Fibroblast of skin of left quadriceps (primary cell): ENCODE results near the gene GADD45GIP1.
A peak's percentile ranks its signal among the peaks of the same experiment; 100 is the strongest.
"Not testable (repeated sequence)": the region's sequence is repeated elsewhere in the genome, so short reads cannot be mapped to it uniquely, and the experiment has no call there.

ENCODE experiments used
- DNase-seq, 2 experiments: peaks; one replicate each; pipeline ENCODE4 v3.0.0-alpha.2; 2013; ENCODE audit warnings: low read depth in 2 of 2

Gene GADD45GIP1

DNA sequence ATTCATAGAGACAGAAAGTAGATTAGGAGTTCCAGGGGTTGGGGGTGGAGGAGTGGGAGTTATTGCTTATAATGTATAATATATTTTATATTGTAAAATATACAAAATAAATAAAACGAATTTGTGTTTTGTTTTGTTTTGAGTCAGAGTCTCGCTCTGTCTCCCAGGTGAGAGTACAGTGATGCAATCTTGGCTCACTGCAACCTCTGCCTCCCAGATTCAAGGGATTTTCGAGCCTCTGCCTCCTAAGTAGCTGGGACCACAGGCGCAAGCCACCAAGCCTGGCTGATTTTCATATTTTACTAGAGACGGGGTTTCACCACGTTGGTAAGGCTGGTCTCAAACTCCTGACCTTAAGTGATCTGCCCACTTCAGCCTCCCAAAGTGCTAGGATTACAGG is 2.5 kb upstream of the GADD45GIP1 start:
- no peak for DNase-seq

DNA sequence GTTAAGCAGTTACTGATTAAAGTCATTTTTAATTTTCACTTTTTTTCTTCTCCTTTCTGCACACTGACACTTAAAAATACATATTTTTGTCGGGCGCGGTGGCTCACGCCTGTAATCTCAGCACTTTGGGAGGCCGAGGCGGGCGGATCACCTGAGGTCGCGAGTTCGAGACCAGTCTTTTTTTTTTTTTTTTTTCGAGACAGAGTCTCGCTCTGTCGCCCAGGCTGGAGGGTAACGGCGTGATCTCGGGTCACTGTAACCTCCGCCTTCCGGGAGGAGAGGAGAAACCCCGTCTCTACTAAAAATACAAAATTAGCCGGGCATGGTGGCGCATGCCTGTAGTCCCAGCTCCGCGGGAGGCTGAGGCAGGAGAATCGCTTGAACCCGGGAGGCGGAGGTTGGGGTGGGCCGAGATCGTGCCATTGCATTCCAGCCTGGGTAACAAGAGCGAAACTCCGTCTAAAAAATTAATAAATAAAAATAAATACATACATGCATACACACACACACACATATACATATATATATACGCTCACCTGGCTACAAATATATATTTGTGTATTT is 448 bp upstream of the GADD45GIP1 start:
- DNase-seq: not testable (repeated sequence)

DNA sequence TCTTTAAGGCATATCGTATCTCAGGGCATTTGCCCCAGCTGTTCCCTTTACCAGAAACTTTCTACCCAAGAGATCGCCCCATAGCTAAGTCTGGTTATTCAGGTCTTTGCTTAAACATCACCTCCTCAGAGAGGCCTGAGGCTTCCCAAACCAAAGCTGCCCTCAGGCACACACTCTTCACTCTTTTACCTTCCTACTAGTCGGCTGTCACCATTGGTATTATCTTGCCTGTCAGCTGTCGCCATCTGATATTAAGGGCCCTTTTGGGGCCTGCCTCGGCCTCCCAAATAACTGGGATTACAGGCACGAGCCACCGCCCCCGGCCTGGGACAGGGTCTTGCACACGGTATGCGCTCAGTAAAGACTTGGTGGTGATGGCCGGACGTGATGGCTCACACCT is 1.0 kb downstream of the GADD45GIP1 start:
- no peak for DNase-seq

DNA sequence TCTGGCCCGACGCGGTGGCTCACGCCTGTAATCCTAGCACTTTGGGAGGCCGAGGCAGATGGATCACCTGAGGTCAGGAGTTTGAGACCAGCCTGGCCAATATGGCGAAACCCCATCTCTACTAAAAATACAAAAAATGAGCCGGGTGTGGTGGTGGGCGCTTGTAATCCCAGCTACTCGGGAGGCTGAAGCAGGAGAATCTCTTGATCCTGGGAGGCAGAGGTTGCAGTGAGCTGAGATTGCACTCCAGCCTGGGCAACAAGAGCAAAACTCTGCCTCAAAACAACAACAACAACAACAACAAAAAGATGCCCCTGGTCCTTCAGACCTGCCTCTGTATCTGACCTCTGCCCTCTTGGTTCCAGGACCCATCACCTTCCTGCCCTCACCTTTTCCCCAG is 1.4 kb downstream of the GADD45GIP1 start:
- DNase-seq: not testable (repeated sequence)

DNA sequence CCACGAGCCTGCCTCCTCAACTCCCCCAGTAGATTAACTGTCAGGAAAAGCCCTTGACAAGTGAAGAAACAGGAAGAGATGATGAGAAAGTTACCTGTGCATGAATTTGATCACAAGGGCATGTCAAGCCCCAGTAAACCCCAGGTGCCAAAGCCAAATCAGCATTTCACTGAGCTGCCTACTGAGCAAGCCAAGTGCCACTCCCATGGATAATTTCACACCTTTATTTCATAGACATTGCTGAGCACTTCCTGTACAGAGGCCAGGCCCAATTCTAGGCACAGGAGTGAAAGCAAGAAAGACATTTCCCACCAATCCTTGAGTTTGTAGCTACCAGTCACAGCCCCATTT is 2.4 kb downstream of the GADD45GIP1 start:
- DNase-seq: no peak

DNA sequence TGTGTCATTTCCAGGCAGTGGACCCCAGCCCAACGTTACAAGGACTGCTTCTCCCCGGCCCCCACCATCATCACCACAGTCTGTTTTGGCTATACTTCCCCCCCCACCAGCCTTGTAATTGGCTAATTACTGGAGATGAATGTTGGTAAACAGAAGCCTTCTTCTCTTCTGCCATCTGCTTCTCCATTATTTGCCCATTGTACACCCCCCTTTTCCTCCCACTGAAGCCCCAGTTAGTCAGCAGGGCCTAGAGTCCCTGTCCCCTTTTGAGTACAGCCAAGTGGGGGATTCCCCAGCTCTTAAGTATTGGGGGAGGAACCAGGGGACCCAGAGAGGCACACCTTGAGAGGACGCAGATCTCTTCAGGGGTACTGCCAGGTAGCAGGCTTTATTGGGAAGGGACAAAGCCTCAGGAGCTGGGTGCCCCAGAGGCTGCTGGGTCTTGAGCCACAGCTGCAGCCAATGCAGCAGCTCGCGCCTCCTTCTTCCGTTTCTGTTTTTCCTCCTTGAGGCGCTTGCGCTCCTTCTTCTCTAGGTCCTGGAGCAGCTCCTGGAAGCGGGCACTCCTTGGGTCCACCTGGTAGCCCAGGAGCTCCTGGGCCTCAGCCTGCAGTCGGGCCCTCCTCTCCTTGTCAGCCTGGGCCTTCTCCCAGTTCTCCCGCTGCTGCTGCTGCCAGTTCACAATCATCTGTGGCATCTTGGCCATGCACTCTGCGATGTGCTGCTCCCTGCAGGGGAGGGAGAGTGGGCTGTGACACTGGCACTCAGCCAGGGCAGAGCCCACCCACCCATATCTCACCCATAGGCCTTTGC is 3.0 kb downstream of the GADD45GIP1 start:
- DNase-seq: no peak

DNA sequence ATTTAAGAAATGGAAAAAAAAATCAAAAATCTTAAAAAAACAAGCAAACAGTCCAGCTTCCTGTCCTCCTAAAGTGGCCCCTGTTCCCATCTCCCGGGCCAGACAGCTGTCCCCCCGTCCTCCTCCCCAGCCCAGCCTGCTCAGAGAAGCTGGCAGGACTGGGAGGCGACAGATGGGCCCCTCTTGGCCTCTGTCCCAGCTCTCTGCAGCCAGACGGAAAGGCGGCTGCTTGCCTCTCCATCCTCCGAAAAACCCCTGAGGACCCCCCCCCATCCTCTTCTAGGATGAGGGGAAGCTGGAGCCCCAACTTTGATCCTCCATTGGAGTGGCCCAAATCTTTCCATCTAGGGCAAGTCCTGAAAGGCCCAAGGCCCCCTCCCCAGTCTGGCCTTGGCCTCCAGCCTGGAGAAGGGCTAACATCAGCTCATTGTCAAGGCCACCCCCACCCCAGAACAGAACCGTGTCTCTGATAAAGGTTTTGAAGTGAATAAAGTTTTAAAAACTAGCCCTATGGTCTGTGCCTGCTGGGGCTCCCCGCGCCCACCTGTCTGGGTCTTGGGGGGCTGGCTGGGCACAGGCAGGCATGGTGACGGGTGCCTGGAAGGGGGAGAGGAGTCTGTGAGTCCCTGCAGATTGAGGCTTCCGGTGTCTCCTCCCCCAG is 3.8 kb downstream of the GADD45GIP1 start:
- no peak for DNase-seq

DNA sequence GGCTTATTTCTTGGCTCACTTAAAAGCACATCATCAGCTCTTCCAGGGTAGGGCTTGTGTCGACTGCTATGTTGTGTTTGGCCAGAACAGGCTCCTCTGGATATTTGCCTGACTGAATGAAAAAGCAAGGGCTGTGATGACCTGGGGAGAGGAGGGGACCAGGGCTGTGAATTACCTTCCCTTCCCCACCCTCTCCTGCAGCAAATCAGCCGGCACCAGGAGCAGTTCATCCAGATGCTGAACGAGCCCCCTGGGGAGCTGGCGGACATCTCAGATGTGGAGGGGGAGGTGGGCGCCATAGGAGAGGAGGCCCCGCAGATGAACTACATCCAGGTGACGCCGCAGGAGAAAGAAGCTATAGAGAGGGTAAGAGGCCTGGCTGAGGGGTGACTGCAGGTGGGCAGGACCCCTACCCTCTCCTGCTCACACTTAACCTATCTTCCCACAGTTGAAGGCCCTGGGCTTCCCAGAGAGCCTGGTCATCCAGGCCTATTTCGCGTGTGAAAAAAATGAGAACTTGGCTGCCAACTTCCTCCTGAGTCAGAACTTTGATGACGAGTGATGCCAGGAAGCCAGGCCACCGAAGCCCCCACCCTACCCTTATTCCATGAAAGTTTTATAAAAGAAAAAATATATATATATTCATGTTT is 4.4 kb downstream of the GADD45GIP1 start:
- DNase-seq: no peak

DNA sequence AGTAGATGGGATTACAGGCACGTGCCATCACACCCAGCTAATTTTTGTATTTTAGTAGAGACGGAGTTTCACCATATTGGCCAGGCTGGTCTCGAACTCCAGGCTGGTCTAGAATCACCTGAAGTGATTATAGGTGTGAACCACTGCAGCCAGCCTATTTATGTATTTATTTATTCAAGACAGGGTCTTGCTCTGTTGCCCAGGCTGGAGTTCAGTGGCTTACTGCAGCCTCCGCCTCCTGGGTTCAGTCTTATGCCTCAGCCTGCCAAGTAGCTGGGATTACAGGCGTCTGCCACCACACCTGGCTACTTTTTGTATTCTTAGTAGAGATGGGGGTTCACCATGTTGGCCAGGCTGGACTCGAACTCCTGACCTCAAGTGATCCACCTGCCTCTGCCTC is 5.0 kb downstream of the GADD45GIP1 start:
- not testable (repeated sequence) for DNase-seq

DNA sequence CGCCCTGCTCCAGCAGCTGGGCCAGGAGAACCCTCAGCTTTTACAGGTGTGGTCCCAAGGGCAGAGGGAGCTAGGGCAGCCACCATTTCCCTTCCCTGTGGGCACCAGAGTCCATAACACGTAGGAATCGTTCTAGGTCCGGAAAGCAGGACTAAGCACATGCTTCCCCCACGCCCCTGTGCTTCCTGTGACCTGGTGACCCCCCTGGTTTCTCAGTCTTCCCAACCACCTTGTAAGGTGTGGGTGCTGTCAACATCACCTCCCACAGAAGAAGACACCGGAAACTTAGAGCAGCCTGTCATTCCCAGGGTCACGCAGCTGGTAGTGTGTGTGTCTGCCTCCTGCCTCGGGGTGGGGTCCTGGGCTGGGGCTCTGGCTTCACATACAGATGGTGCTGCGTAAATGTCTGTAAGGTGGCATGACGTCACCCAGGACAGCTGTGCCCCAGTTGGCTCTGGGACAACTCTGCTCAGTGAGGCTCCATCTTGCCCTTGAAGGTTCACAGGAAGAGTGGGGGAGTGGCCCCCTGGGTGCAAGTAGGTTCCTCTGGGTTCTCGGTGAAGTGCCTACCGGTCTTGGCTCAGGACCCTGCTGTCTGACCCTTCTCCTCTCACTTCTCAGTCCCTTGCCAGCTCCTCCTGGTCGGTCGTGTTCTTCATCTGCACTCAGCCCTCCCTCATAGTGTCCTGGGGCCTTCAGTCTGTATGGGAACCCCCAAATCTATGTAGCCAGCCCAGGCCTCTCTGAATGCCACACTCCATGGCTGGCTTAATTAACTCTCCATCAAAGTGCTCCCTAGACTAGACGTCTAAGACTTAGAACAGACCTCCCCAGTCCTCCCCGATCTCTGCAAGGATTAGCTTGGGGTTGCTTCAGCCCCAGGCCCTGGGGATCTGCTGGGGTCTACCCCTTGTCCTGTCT is 7.4 kb downstream of the GADD45GIP1 start:
- DNase-seq: no peak

DNA sequence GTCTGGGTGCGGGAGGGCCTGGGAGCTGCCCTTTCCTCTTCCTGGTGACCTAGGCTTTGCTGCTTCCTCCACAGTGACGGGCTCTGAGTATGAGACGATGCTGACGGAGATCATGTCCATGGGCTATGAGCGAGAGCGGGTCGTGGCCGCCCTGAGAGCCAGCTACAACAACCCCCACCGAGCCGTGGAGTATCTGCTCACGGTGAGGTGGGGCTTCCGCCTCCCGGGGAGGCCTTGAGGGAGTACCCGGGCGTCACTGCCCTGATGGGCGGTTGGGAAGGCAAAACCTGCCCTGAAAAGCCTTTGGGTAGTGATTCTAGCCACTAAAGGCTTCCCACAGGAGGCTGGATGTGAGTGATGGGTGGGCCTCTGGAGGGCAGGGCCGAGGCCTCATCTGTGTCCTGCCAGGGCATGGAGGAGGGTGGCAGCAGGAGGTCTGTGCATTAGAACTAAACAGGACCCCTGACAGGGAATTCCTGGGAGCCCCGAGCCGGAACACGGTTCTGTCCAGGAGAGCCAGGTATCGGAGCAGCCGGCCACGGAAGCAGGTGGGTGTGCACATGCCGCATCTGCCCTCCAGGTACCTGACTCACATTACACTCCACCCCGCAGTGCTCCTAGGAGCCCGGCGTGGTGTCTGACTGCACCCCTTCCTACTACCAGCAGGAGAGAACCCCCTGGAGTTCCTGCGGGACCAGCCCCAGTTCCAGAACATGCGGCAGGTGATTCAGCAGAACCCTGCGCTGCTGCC is 8.2 kb downstream of the GADD45GIP1 start:
- no peak for DNase-seq

DNA sequence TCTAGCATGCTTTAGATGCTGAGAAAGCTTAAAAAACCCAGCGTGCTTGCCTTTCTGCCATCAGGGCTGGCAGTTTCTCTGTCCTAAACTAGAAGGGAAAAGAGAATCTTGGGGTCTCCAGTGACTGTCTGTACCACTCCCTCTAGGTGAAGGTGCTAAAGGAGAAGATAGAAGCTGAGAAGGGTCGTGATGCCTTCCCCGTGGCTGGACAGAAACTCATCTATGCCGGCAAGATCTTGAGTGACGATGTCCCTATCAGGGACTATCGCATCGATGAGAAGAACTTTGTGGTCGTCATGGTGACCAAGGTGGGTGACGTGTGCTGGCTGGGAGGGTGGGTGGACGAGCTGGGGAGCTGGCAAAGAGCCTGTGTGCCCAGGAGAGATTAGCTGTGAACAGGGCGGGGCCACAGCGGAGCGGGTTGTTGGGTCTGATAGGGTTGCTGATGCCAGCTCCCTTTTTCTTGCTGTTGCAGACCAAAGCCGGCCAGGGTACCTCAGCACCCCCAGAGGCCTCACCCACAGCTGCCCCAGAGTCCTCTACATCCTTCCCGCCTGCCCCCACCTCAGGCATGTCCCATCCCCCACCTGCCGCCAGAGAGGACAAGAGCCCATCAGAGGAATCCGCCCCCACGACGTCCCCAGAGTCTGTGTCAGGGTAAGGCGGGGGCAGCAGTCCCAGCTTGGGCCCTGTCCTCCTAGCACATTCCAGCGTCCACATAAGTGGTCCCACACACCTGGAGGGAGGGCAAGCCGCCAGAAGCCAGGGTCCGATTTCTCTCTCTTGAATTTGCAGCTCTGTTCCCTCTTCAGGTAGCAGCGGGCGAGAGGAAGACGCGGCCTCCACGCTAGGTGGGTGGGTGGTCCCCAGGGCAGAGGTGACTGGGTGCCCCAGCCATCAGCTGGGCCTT is 9.1 kb downstream of the GADD45GIP1 start:
- DNase-seq: no peak

DNA sequence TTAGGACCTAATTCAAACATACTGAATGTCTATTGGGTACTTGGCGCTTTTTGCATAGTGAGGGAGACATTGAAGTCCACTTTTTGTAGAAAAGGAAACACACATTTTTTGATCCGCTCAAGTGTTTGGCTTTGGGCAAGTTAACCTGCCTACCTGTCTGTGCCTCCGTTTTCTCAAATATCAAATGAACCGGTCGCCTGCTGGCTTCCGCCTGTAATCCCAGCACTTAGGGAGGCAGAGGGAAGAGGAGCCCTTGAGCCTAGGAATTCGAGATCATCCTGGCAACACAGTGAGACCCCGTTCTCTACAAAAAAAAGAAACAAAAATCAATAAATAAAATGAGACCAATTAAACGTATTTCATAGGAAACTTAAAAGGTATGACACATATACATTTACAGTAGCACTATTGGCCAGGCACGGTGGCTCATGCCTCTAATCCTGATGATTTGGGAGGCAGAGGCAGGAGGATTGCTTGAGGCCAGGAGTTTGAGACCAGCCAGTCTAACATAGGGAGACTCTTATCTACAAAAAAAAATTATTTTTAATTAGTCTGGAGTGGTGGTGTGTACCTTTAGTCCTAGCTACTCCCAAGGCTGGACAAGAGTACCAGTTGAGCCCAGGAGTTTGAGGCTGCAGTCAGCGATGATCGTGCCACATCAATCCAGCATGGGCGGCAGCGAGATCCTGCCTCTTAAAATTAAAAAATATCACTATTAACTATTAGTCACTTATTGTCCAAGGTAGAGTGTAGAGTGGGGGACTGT is 10.1 kb downstream of the GADD45GIP1 start:
- no peak for DNase-seq

DNA sequence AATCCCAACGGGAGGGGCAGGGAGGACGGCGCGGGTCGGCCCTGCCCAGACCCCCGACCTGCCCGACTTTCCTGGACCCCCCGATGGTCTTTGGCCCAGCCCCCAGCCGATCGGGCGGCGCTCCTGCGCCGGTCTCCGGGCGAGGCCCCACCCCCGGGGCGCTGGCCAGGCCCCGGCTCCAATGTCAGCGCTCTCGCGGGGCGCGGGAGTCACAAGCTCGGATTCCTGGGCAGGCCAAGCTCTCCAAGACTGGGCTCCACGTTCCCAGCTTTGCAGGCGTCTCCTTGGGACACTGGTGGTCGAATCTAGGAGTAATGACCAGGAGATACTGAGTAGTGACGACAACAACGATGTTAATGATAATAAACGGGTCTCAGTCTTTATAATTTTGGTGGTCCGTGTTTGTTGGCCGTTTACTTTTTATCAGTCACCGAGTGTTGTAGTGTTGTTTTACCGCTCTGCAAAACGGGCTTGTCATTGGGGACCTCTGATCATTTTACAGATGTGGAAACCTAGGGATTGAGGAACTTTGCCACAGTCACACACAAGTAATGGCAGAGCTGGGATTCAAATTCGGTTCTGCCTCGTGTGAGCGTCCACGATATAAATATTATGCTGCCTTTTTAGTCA is 10.8 kb downstream of the GADD45GIP1 start:
- no peak for DNase-seq

DNA sequence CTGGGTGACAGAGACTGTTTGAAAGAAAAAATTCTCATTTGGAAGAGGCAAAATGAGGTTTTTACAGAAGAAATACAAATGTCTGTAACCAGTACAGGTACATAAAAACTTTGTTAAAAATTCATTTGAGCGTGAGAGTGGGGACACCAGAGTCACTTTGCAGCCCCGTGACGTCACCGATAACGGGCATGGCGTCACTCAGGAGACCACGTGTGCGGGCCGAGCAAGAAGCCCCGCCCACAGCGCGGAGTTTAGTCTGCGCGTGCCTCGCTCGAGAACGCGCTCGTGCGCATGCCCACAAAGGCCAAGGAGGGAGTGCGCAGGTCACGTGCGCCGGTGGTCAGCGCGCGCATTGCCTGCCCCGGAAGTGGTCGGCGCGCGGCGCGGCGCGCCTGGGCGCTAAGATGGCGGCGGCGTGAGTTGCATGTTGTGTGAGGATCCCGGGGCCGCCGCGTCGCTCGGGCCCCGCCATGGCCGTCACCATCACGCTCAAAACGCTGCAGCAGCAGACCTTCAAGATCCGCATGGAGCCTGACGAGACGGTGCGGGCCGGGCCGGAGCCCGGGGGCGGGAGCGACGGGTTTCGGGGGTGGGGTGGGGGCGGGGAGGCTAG is 11.4 kb downstream of the GADD45GIP1 start, which contains the start of gene RAD23A:
Gene RAD23A, plus strand, starts transcription at position 384 of the 613 bp plus-strand sequence. Its CDS starts 87 bp downstream, at position 471.
- DNase-seq: peak; percentile 96 to 97

DNA sequence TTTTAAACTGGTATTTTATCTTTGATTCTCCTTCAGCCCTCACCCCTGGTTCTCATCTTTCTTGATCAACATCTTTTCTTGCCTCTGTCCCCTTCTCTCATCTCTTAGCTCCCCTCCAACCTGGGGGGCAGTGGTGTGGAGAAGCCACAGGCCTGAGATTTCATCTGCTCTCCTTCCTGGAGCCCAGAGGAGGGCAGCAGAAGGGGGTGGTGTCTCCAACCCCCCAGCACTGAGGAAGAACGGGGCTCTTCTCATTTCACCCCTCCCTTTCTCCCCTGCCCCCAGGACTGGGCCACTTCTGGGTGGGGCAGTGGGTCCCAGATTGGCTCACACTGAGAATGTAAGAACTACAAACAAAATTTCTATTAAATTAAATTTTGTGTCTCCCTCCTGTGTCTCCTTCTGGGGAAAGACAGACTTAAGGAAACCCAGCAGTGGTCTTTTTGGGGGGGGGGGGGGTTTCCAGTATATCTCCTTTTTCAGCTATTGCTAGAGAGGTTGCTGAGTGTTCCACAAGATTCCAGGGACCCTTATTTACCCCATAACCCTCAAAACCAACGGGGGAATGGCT is 12.8 kb downstream of the GADD45GIP1 start:
- DNase-seq: no peak

DNA sequence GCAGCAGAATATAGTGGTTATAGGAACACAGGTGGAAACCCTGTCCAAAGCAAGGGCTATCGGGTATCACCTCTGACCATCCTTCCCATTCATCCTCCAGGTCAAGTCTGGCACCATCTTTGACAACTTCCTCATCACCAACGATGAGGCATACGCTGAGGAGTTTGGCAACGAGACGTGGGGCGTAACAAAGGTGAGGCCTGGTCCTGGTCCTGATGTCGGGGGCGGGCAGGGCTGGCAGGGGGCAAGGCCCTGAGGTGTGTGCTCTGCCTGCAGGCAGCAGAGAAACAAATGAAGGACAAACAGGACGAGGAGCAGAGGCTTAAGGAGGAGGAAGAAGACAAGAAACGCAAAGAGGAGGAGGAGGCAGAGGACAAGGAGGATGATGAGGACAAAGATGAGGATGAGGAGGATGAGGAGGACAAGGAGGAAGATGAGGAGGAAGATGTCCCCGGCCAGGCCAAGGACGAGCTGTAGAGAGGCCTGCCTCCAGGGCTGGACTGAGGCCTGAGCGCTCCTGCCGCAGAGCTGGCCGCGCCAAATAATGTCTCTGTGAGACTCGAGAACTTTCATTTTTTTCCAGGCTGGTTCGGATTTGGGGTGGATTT is 13.5 kb downstream of the GADD45GIP1 start:
- DNase-seq: no peak
